GM04503 (cell line): ENCODE measurements around the gene GTF2H3.
"Not testable (repeated sequence)": the region's sequence is repeated elsewhere in the genome, so short reads cannot be mapped to it uniquely, and the experiment has no call there.

Experiments
- DNase-seq: peaks from one replicate; pipeline ENCODE4 v3.0.0-alpha.2; 2012; ENCODE audit warnings: low read depth

GTF2H3 gene

DNA sequence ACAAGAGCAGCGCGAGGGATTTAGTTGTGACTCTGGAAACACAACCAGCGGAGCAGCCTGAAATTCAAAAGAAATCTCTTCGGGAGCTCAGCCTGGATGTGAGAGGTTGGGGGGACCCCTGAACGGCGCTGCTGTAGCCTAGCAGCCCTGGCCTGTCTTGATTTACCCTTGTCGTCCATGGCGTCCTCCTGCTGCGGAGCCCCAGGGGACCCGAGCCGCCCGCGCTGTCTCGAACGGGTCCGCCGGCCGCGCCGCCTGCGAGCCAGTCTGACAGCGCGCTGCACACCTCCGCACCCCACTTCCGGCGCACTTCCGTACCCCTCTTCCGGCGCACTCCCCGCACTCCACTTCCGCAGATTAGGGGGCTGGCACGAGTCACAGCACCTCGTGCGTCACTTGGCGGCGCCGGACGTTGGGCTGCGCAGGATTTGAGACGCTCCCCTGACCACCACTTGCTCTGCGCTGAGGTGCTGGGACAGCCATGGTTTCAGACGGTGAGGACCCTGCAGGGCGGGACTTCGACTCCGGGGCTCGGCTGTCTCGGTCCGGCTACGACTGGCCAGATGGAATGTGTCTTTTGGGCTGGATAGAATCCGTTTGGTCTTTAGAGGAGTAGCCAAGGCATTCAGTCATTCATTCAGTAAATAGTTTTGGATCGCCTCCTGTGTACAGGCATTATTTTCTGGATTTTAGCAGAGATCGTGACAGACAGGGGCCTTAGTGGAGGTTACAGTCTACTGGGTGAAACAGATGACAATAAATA, at the start of gene GTF2H3, which contains the start of gene EIF2B1:
Gene GTF2H3 (plus strand): TSS at position 451 of the 763 bp plus-strand sequence. CDS start 31 bp downstream, at position 482.
Gene EIF2B1 (minus strand): TSS at position 308 of the 763 bp plus-strand sequence. CDS start 129 bp downstream, at position 179.
- peak; percentile 82 for DNase-seq

- no peak for DNase-seq
Observed at GRCh38 chr12:123591702-123592481, 41.7 kb upstream of the GTF2H3 start.

DNA sequence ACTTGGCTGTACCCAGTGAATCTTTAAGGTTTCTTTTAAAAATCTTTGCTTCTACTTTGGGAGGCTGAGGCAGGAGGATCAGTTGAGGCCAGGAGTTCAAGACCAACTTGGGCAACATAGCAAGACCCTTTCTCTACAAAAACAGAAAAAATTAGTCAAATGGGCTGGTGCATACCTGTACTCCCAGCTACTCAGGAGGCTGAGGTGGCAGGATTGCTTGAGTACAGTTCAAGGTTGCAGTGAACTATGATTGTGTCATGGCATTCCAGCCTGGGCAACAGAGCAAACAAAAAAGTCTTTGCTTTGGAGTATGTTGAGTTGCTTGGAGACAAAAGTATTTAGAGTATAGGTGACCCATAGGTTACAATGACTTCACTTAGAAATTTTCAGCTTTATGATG, 37.9 kb upstream of the GTF2H3 start:
- no peak for DNase-seq

- DNase-seq, result no peak
Observed at GRCh38 chr12:123597100-123597499, 36.5 kb upstream of the GTF2H3 start.

- DNase-seq, result no peak
Observed at GRCh38 chr12:123598522-123598921, 35.1 kb upstream of the GTF2H3 start.

- no peak for DNase-seq
Observed at GRCh38 chr12:123599310-123599709, 34.3 kb upstream of the GTF2H3 start.

- DNase-seq, result no peak
Observed at GRCh38 chr12:123599721-123600120, 33.9 kb upstream of the GTF2H3 start.

- DNase-seq, result no peak
Observed at GRCh38 chr12:123601602-123602489, 31.8 kb upstream of the GTF2H3 start, which contains the start of gene DDX55. TSS of gene DDX55 (plus strand) at chr12:123602099. CDS start at chr12:123602149, 50 bp downstream.

- no peak for DNase-seq
Observed at GRCh38 chr12:123602651-123603195, 30.9 kb upstream of the GTF2H3 start.

DNA sequence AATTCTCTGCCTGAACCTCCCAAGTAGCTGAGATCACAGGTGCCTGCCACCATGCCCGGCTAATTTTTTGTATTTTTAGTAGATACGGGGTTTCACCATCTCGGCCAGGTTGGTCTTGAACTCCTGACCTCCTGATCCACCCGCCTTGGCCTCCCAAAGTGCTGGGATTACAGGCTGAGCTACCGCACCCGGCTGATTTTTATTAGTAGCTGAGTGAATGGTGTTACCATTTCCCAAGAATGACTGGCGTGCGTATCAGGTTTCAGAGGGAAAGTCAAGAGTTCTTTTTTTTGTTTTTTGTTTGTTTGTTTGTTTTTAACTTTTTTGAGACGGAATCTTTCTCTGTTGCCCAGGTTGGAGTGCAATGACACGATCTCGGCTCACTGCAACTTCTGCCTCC, 30.1 kb upstream of the GTF2H3 start:
- DNase-seq, result not testable (repeated sequence)

- DNase-seq, result no peak
Observed at GRCh38 chr12:123607756-123608155, 25.9 kb upstream of the GTF2H3 start.

DNA sequence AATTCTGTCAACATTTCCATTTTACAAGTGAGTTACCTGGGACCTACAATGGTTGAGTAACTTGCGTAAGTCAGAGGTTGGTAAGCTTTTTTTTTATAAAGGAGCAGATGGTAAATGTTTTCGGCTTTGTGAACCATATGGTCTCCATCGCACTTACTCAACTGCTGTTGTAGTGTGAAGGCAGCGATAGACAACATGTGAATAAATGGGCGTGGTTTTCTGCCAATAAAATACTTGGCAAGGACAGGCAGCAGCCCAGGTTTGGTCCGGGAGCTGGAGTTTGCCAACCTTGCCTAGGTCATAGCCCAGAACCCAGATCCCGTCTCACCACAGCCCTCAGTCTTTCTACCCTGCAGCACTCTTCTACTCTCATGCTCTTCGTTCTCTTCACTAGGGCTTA, 25.4 kb upstream of the GTF2H3 start:
- DNase-seq, result no peak

DNA sequence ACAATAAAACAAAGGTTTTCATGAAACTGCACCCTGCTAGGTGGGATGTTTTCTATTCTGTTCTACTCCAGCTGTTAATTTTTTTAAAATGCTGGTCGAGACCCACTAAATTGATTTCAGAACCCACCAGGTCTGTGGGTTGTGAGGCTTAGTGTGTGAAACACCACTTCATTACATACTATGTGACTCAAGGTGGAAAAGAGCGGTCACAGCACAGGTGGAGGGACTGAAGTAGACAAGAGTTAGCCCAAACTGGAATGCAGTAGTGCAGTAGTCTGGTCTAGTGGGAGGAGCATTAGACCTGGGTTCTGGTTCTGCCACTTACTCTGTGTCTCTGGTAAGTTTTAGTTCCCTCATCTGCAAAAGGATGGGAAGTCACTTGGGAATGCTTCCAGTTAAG, 19.5 kb upstream of the GTF2H3 start:
- no peak for DNase-seq

DNA sequence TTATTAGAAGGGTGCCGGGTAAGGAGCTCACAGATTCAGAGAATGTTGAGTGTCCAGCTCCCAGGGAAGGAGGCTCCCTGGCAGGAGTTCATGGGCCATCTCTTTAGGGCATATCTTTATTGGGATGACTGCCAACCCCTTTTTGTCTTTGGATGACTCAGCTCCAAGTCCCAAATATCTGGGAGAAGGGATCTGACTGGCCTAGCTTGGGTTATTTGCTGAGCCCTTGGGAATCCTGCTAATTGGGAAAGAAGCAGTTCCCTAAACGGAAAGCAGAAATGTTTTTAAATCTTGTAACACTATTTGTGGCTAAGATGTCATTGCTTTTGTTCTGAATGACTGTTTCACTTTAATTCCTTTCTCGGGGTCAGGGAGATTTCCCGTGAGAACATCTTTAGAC, 19.1 kb upstream of the GTF2H3 start:
- DNase-seq, result peak; percentile 93

GRCh38 chr12:123617144-123617543, 16.5 kb upstream of the GTF2H3 start:
- no peak for DNase-seq

GRCh38 chr12:123617580-123617979, 16.0 kb upstream of the GTF2H3 start:
- DNase-seq, result no peak

DNA sequence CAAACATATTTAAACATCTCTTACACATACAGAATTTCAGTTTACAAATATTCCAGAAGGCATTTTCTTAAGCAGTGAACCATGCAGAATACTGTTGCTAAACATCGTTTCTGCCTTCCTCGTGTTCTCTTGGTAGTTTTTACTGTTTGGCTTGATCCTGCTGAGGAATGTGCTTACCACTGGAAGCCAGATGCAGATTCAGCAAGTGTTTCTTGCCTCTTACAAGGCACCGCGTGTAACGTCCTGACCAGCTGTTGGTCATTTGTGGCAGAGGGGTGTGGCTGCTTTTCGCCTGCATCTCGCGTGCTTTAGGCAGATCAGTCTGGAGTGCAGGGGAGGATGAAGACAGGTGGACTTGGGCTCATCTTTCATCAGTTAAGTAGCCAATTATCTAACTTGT, 12.5 kb upstream of the GTF2H3 start:
- DNase-seq, result no peak

DNA sequence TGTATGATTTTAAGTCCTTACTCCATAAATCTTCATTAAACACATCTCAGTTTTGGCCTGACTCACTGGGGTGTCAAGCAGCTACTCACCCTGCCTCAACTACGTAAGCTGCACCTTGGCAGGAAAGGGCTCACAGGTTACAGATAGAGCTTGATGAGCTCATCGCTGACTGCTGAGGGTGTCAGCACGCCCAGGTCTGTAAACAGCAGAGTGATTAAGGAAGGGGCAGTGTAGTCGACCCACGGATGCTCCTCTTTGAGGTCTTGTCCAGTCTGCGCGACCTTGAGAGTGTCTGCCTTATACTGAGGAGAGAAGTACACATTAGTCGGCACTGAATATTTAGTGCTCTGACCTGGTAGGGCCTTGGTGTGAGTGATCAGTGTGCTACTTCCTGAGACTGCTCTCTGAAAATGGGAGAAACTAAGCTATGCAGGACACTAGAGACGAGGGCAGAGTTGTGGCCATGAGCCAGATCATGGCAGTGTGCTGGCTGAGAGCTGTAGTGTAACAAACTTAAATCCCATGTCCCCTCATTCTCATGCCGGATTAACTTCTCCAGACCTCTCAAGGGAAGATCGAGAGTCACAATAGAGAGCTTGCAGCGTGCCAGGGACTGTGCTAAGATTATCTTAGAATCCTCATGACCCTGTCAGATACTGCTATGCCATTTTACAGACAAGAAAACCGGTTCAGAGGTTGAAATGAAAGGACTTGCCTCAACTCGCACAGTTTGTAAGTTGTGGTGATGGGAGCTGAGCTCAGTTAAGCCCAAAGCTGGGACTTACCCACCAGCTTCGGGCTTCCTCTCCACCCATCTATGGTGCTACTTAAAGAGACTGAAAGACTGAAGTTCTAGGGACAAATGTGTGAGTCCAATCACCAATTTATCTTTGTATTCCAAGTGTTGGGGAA, 11.8 kb upstream of the GTF2H3 start:
- no peak for DNase-seq

- no peak for DNase-seq
Observed at GRCh38 chr12:123634142-123634561, 523 bp downstream of the GTF2H3 start.

- DNase-seq, result no peak
Observed at GRCh38 chr12:123643911-123644310, 10.3 kb downstream of the GTF2H3 start.

- no peak for DNase-seq
Observed at GRCh38 chr12:123645380-123645779, 11.8 kb downstream of the GTF2H3 start.
